ENCODE measurements around the gene DGKQ. TPM values are rescaled to one million over a fixed set of nuclear protein-coding genes. Genes with fewer than 3 reads are reported as not detected.
A peak's percentile ranks its signal among the peaks of the same experiment; 100 is the strongest.

Gene DGKQ
- total RNA-seq, 1 experiment from 2014 or later, result 19.4 TPM

DNA sequence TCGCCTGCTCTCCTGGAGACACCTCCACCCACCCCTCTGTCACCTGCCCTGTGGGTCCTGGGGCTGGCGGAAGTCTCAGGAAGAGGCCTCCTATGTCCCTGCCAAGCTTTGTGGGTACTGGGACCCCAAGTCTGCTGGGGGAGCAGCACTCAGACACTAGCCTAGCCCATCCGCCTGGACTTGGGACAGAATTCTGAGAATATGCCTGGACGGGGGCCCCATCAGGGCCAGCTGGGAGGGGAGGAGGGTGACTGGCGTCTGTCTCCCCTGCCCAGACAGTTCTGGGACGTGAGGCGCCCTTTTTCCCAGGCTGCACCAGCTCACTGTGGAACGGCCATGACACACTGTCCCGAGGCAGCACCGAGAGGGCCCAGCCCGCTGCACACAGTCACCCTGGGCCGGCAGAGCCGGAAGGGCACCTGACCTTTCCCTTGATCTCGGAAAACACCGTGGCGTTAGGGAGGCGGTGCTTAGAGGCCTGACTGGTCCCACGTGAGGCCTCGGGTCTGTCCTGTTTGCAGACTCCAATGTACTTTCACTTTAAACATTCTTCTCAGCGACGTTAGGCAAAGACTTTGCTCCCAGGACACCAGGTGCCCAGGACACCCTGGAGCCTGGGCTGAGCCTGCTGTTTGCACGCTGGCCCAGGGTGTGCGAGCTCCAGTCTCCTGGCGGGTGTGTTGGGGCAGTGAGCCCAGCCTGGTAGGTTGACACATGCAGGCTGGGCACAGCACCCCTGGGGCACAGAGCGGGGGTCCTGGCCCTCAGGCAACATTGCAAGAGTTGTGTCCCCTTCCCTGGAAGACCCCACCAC is 19.1 kb upstream of the DGKQ start:
- no peak overlapping the region for H3K4me3 ChIP-seq (ENCODE audit: insufficient read depth, low read depth, low read length)
- peaks cover 11% of the 10 kb centered on the region for H3K27me3 ChIP-seq (ENCODE audit: control insufficient read depth, insufficient read depth, low read length)
- DNase-seq, result no peak
- H3K36me3 ChIP-seq (replicated peaks; ENCODE audit: control insufficient read depth, insufficient read depth, low read length), result no peaks in the 10 kb centered on the region

DNA sequence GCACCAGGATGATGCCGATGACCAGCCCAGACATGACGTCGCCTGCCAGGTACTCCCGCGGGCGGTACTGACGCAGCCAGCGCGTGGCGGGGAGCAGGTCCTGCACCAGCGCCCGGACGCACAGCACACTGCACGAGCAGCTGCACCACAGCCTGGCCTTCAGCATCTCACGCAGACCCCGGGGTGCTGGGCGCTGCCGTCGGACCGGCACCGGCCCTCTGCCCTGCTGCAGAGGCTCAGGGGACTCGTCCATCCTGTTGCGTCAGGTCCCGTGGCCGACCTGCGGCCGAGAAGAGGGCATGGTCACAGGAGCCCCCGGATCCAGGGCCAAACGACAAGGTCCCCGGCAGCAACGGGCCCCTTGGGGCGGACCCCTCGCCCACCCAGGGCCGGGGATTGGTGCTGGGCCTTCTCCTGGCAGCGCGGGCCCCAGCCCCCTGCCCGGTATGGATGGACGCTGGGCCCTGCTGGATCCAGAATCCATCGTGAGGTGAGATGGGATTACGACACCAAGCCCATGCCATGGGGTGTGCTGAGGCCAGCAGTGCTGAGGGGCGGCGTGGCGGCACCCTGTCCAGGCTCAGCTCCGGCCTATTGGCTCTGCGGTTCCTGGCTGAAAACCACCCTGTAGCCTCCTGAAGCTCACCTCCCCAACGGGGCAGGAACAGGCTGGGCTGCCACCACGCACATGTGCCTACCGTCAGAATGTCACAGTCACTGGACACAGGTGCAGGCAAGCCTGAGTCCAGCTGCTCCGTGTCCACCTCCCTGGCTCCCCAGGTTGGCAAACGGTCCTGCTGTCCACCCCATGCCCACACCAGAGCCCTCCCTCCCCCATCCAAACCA is 18.3 kb upstream of the DGKQ start:
- peaks cover 5% of the 10 kb centered on the region for H3K27me3 ChIP-seq (ENCODE audit: control insufficient read depth, insufficient read depth, low read length)
- no peaks in the 10 kb centered on the region for H3K36me3 ChIP-seq (replicated peaks; ENCODE audit: control insufficient read depth, insufficient read depth, low read length)
- DNase-seq, result no peak
- H3K4me3 ChIP-seq (ENCODE audit: insufficient read depth, low read depth, low read length), result no peak overlapping the region

DNA sequence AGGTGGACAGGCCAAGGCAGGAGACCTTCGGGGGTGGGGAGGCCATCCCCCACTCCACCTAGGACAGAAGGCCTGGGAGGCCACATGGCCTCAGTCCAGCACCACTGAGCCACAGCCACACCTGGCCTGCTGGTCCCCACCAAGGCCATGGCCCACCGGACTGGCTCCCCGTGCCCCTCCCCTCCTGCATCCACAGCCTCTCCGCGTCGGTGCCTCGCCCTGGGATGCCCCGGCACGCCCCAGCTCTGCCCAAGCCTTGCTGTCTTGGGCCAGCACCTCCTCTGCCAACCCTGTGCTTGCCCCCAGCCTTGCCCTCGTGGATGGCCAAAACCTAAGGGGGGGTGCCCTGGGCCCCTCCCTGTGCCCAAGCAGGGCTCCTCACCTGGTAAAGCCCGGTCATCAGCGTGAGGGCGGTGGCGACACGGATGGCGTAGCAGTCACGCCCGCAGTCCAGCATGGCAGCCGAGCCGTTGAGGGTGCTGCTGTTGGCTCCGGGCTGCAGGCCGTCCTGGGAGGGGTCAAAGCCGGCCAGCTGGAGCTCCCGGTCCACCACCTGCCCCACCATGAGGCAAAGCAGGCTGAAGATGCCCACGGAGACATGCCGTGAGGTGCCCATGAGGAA is 17.5 kb upstream of the DGKQ start:
- H3K4me3 ChIP-seq (ENCODE audit: insufficient read depth, low read depth, low read length), result no peak overlapping the region
- H3K36me3 ChIP-seq (replicated peaks; ENCODE audit: control insufficient read depth, insufficient read depth, low read length), result no peaks in the 10 kb centered on the region
- no peaks in the 10 kb centered on the region for H3K27me3 ChIP-seq (ENCODE audit: control insufficient read depth, insufficient read depth, low read length)
- DNase-seq, result no peak

DNA sequence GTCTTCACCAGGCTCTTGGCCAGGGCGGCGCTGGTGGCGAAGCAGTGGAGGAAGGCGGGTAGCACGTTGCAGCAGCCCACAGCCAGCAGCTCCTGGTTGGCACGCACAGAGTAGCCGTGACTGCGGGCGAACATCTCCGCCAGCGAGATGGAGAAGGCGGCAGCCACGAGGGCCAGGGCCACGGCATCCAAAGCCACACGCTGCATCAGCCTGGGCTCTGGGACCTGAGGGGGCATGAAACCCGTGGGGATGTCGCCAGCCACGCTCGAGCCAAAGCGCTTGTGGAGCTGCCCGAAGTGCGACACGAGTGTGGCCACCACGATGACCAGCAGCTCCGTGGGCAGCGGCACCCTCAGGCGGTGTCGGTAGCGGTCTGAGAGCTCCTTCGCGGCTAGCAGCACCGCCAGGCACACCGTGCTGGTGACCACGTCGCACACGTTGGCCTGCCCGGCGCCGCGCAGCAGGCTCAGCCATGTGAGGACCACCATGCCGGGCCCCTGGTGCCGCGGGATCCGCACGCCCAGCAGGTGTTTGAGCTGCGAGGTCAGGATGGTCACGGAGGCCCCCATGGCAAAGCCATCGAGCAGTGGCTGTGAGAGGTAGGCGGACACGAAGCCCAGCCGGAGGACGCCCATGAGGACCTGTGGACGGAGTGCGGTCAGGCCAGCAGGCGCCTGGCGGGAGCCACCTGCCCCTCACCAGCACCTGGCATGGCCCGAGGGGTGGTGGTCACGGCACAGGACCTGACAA is 16.5 kb upstream of the DGKQ start:
- H3K27me3 ChIP-seq (ENCODE audit: control insufficient read depth, insufficient read depth, low read length), result no peaks in the 10 kb centered on the region
- H3K4me3 ChIP-seq (ENCODE audit: insufficient read depth, low read depth, low read length), result no peak overlapping the region
- no peaks in the 10 kb centered on the region for H3K36me3 ChIP-seq (replicated peaks; ENCODE audit: control insufficient read depth, insufficient read depth, low read length)
- DNase-seq, result no peak

DNA sequence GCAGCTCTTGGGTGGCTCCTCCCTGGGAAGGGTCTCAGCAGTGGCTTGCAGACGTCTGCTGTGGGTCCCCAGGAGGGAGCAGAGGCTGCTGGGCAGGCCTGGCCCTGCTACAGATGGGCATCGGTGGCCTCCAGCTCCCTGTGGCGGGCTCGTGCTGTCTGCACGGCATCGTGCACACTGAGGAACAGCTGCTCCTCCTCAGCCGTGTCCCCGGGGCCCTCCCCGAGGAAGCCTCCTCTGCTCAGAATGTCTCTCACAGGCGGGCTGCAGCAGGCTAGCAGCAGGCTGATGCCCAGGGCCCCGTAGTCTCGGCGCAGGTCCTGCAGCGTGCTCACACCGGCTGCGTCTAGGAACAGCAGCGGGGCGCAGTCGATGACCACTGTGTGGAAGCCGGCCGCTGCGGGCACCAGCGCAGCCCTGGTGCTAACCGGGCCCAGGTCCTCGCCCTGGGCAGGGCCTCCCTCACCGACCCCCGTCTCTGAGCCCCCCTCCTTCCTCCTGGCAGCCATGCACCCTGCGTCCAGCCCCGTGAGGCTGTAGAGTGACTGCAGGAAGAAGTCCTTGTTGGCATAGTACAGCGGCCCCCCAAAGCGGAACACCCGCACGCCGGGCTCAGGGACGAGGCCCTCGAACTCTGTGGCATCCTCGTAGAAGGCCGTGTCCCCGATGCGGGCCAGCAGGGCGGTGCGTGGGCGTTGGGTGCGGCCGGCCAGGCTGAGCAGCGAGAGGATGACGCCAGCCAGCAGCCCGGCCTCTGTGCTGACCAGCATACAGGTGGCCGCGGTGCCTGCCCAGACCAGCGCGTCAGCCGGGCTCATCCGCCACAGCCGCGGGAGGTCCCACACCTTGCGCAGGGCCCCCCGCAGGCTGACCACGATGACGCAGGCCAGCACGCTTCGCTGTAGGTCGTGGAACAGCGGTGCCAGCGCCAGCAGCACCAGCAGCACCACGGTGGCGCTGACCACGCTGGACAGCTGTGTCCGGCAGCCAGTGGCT is 15.7 kb upstream of the DGKQ start:
- DNase-seq, result no peak
- H3K4me3 ChIP-seq (ENCODE audit: insufficient read depth, low read depth, low read length), result no peak overlapping the region
- H3K27me3 ChIP-seq (ENCODE audit: control insufficient read depth, insufficient read depth, low read length), result no peaks in the 10 kb centered on the region

DNA sequence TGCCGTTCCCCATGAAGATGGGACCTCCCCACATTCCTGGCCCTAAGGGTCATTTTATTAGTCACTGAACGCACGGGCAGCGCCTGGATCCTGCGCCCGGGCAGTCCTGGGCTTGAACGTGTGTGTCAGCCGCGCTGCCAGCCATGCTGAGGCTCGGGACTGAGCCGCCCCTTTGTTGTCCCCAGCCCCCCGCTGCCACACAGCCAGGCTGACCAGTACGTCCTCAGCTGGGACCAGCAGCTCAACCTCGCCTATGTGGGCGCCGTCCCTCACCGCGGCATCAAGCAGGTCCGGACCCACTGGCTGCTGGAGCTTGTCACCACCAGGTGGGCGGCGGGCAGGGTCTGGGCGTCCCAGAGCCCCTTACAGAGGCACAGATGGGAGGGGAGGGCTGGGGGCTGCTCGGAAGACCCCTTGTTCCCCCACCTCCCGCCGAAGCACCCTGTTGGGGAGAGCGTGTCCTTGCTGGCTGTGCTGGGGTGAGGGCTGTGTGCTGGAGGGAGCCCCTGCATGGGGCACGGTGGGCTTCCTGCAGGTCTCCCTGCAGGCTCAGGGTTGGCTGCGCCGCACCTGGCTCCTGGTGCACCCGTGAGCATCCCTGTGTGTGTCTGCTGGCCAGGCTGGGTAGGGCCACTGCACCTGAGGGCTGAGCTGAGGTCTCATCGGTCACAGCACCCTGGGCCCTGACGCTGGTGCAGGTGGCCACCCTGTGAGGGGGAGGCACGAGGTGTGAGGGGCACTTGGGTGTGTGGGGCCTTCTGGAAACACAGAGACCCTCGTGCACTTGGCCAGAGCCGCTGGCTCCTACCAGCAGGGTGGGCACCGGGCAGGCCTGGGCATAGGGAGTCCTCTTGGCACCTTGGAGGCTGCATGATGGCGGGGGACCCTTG is 14.5 kb upstream of the DGKQ start:
- Histone ChIP-seq H3K4me3 (ENCODE audit: insufficient read depth, low read depth, low read length) (peak overlapping the region; percentile 53; the same call in 1 of the 2 replicates), H3K36me3 (replicated peaks; ENCODE audit: control insufficient read depth, insufficient read depth, low read length) (no peaks in the 10 kb centered on the region), H3K27me3 (ENCODE audit: control insufficient read depth, insufficient read depth, low read length) (no peaks in the 10 kb centered on the region)
- no peak for DNase-seq

More for the DNA sequence above, 15.7 kb upstream of the DGKQ start:
- H3K36me3 ChIP-seq (replicated peaks; ENCODE audit: control insufficient read depth, insufficient read depth, low read length), result no peaks in the 10 kb centered on the region

DNA sequence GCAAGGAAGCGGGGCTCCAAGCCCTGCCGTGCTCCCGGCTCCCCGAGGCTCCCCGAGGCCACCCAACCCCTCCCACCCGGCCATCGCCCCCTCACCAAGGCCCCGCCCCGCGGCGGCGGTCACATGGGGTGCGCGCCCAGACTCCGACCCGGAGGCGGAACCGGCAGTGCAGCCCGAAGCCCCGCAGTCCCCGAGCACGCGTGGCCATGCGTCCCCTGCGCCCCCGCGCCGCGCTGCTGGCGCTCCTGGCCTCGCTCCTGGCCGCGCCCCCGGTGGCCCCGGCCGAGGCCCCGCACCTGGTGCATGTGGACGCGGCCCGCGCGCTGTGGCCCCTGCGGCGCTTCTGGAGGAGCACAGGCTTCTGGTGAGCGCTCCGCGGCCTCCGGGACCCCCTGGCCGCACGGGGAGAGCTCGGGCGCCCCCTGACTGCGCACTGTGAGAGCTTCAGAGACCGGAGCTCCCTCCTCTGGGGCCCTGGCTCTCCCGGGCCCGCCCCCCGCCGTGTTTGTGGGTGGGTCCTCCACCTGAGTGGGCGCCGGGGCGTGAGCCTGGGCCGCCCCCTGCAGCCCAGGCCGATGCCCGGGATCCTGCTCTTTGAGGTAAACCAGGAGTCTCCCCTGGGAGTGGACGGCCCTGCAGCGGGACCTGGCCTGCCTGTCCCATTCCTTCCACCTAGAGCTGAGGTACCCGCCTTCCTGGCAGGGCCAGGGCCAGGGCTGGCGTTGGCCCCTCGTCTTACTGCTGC is 13.7 kb upstream of the DGKQ start, which contains the start of gene IDUA:
TSS of gene IDUA (plus strand) at position 166 of the 745 bp plus-strand sequence. CDS start at position 207, 41 bp downstream.
- Histone ChIP-seq H3K27me3 (ENCODE audit: control insufficient read depth, insufficient read depth, low read length) (no peaks in the 10 kb centered on the region), H3K4me3 (ENCODE audit: insufficient read depth, low read depth, low read length) (peak within 1 kb of the TSS; percentile 53), H3K36me3 (replicated peaks; ENCODE audit: control insufficient read depth, insufficient read depth, low read length) (no peaks in the 10 kb centered on the region)
- DNase-seq, result peak; percentile 93

DNA sequence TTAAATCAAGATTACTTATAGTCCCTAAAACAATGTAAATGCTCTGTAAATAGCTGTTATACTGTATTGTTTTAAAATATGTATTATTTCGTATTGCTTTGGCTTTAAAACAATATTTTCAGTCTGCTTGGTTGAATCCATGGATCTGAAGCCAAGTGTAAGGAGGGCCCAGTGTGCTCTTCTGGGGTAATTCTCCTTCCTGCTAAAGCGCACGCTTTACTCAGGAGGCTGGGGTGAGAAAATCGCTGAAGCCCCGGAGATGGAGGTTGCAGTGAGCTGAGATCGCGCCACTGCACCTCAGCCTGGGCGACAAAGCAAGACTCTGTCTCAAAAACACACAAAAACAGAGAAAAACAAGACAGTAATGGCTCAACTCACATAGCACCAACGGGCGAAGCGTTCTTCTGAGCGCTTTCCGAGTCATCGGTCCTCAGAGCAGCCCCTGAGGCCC is 13.1 kb upstream of the DGKQ start:
- no peak for DNase-seq
- Histone ChIP-seq H3K27me3 (ENCODE audit: control insufficient read depth, insufficient read depth, low read length) (no peaks in the 10 kb centered on the region), H3K4me3 (ENCODE audit: insufficient read depth, low read depth, low read length) (peak overlapping the region; percentile 53), H3K36me3 (replicated peaks; ENCODE audit: control insufficient read depth, insufficient read depth, low read length) (no peaks in the 10 kb centered on the region)

DNA sequence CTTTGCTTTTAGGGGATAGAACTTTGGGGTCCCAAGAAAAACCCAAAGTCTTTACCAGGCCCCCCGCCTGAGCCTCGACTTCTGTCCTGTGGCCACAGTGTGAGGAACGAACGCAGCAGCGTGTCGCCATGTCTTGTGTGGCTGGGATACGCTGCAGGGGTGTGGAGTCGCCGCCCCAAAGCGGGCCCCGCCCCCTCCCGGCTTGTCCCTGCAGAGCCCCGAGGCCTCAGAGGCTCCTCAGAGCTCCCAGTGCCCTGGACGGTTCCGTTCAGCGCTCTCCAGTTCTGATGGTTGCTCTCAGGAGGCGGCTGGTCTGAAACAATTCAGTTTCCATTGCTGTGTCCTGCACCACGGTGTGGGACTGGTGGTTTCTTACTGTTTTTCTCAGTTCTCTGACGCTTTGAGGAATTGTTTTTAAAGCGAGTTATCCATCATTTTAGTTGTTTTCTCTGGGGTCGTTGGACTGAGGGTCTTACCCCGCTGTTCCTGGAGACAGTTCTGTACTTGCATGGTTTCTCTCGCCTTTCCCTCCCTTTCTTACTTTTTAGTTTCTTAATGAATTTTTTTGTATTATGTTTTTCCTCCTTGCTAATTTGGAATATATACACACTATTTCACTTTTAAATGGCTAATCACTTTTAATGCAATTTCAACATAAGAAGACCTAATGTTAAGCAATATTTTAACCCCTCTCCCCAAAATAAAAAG is 11.9 kb upstream of the DGKQ start:
- H3K36me3 ChIP-seq (replicated peaks; ENCODE audit: control insufficient read depth, insufficient read depth, low read length), result no peaks in the 10 kb centered on the region
- H3K4me3 ChIP-seq (ENCODE audit: insufficient read depth, low read depth, low read length), result no peak overlapping the region
- H3K27me3 ChIP-seq (ENCODE audit: control insufficient read depth, insufficient read depth, low read length), result no peaks in the 10 kb centered on the region
- DNase-seq, result peak; percentile 98

DNA sequence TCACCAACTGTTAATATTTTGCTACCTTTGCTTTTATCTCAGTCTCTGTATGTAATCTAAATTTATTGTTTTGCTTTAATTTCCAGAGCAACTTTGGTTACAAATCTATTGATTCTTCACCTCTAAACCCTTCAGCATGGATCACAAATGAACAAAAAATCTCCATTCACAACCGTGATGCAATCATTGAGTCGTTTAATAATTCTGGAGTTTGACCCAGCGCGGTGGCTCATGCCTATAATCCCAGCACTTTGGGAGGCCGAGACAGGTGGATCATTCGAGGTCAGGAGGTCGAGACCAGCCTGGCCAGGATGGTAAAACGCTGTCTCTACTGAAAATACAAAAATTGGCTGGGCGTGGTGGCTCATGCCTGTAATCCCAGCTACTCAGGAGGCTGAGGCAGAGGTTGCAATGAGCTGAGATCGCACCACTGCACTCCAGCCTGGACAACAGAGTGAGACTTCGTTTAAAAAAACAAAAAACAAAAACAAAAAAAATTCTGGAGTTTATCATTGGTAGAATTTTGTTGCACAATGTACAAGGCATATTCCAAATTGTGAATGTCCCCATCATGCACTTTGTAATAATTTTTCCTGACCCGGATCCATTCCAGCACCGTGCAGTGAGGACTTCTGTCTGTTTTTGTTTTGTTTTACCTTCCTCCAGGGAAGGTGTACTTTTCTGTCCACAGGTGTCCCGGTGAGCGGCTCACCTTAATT is 11.1 kb upstream of the DGKQ start:
- no peak for DNase-seq
- H3K4me3 ChIP-seq (ENCODE audit: insufficient read depth, low read depth, low read length), result no peak overlapping the region
- H3K27me3 ChIP-seq (ENCODE audit: control insufficient read depth, insufficient read depth, low read length), result no peaks in the 10 kb centered on the region
- no peaks in the 10 kb centered on the region for H3K36me3 ChIP-seq (replicated peaks; ENCODE audit: control insufficient read depth, insufficient read depth, low read length)

DNA sequence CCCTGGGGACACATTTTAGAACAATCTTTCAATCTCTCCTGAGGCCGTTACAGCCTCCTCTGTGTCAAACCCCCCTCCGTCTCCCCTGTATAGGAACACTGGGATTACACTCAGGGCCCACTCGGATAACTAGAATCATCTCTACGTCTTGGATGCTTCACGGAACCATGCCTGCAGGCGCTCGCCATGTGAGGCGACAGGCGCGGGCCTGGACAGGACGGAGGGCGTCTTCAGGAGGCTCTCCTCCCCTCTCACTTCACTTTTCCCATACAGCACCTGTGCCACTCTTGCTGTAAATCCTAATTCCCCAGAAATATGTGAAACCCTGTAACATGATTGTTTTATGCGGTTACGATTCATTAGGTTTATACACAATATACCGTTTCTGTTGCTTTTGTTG is 9.4 kb upstream of the DGKQ start:
- no peaks in the 10 kb centered on the region for H3K27me3 ChIP-seq (ENCODE audit: control insufficient read depth, insufficient read depth, low read length)
- no peaks in the 10 kb centered on the region for H3K36me3 ChIP-seq (replicated peaks; ENCODE audit: control insufficient read depth, insufficient read depth, low read length)
- no peak for DNase-seq
- no peak overlapping the region for H3K4me3 ChIP-seq (ENCODE audit: insufficient read depth, low read depth, low read length)
